Measurements from ENCODE around the gene CDHR3. TPM values are rescaled to one million over a fixed set of nuclear protein-coding genes. Genes with fewer than 3 reads are reported as not detected.

Gene CDHR3
- total RNA-seq, 2 experiments from 2014 or later, result 0.57 to 0.85 TPM

GRCh38 chr7:106072715-106073091, 109.6 kb downstream of the CDHR3 start:
- no peaks in the 10 kb centered on the region for H3K9me3 Mint-ChIP-seq
- peaks cover 30% of the 10 kb centered on the region for H3K4me1 Mint-ChIP-seq (ENCODE audit: low read depth)
- H3K27ac Mint-ChIP-seq, result peak overlapping the region; percentile 92
- H3K27me3 Mint-ChIP-seq, result no peaks in the 10 kb centered on the region
- intact Hi-C loops (cut with micrococcal nuclease), result no loop called here
- no peaks in the 10 kb centered on the region for H3K36me3 Mint-ChIP-seq
- CTCF ChIA-PET, result interaction anchor here (1.1 to 2.6 kb wide), 4 partner anchors 15 to 104 kb away, joined by 3 to 20 read pairs (median 4); no protein-coding TSS in a partner anchor
- POLR2A ChIA-PET, result interaction anchor here (0.6 to 1.1 kb wide), 2 partner anchors 12 to 42 kb away, joined by 3 to 5 read pairs; no protein-coding TSS in a partner anchor
- no peak for DNase-seq
- H3K4me3 Mint-ChIP-seq, result no peak overlapping the region

GRCh38 chr7:106073701-106074100, 110.6 kb downstream of the CDHR3 start:
- H3K4me1 Mint-ChIP-seq (ENCODE audit: low read depth), result peaks cover 30% of the 10 kb centered on the region
- CTCF ChIA-PET, result interaction anchor here (1.8 kb wide), 1 partner anchor 80 kb away, joined by 4 read pairs; no protein-coding TSS in a partner anchor
- no peak overlapping the region for H3K4me3 Mint-ChIP-seq
- H3K36me3 Mint-ChIP-seq, result no peaks in the 10 kb centered on the region
- no peak overlapping the region for H3K27ac Mint-ChIP-seq
- DNase-seq, result no peak
- no peaks in the 10 kb centered on the region for H3K9me3 Mint-ChIP-seq
- no peaks in the 10 kb centered on the region for H3K27me3 Mint-ChIP-seq
- POLR2A ChIA-PET, result no interaction called here
- intact Hi-C loops (cut with micrococcal nuclease), result no loop called here

- no peak for DNase-seq
- H3K4me1 Mint-ChIP-seq (ENCODE audit: low read depth), result peaks cover 30% of the 10 kb centered on the region
- ChIA-PET POLR2A (interaction anchor here (0.6 kb wide), 1 partner anchor 14 kb away, joined by 3 read pairs; no protein-coding TSS in a partner anchor), CTCF (interaction anchor here (1.0 to 1.8 kb wide), 3 partner anchors 17 to 80 kb away, joined by 3 to 4 read pairs (median 3); no protein-coding TSS in a partner anchor)
- no peaks in the 10 kb centered on the region for H3K27me3 Mint-ChIP-seq
- H3K9me3 Mint-ChIP-seq, result no peaks in the 10 kb centered on the region
- no peak overlapping the region for H3K4me3 Mint-ChIP-seq
- H3K27ac Mint-ChIP-seq, result no peak overlapping the region
- no peaks in the 10 kb centered on the region for H3K36me3 Mint-ChIP-seq
- intact Hi-C loops (cut with micrococcal nuclease), result no loop called here
These were observed 111.2 kb downstream of the CDHR3 start for GRCh38 chr7:106074257-106074656.

- Mint-ChIP-seq H3K4me1 (ENCODE audit: low read depth) (peaks cover 23% of the 10 kb centered on the region), H3K4me3 (no peak overlapping the region), H3K27ac (no peak overlapping the region), H3K36me3 (no peaks in the 10 kb centered on the region), H3K9me3 (no peaks in the 10 kb centered on the region), H3K27me3 (no peaks in the 10 kb centered on the region)
- DNase-seq, result no peak
- ChIA-PET CTCF (interaction anchor here (1.8 kb wide), 1 partner anchor 78 kb away, joined by 8 read pairs; no protein-coding TSS in a partner anchor), POLR2A (no interaction called here)
- intact Hi-C loops (cut with micrococcal nuclease), result no loop called here
These were observed 112.9 kb downstream of the CDHR3 start for GRCh38 chr7:106075937-106076336.

GRCh38 chr7:106076537-106076936, 113.5 kb downstream of the CDHR3 start:
- Mint-ChIP-seq H3K9me3 (no peaks in the 10 kb centered on the region), H3K4me1 (ENCODE audit: low read depth) (peaks cover 17% of the 10 kb centered on the region), H3K27ac (no peak overlapping the region), H3K27me3 (no peaks in the 10 kb centered on the region), H3K4me3 (no peak overlapping the region), H3K36me3 (no peaks in the 10 kb centered on the region)
- intact Hi-C loops (cut with micrococcal nuclease), result no loop called here
- ChIA-PET POLR2A (no interaction called here), CTCF (interaction anchor here (1.8 kb wide), 1 partner anchor 77 kb away, joined by 8 read pairs; no protein-coding TSS in a partner anchor)
- no peak for DNase-seq

GRCh38 chr7:106080300-106080987, 117.4 kb downstream of the CDHR3 start:
- Mint-ChIP-seq H3K4me1 (ENCODE audit: low read depth) (peaks cover 9% of the 10 kb centered on the region), H3K4me3 (no peak overlapping the region), H3K27me3 (no peaks in the 10 kb centered on the region), H3K36me3 (no peaks in the 10 kb centered on the region), H3K9me3 (no peaks in the 10 kb centered on the region), H3K27ac (no peak overlapping the region)
- ChIA-PET CTCF (interaction anchor here (0.7 to 1.2 kb wide), 3 partner anchors 9 to 142 kb away, joined by 3 read pairs; no protein-coding TSS in a partner anchor), POLR2A (no interaction called here)
- intact Hi-C loops (cut with micrococcal nuclease), result no loop called here
- DNase-seq, result no peak

- ChIA-PET CTCF (no interaction called here), POLR2A (no interaction called here)
- Mint-ChIP-seq H3K4me1 (ENCODE audit: low read depth) (peaks cover 8% of the 10 kb centered on the region), H3K27ac (no peak overlapping the region), H3K27me3 (no peaks in the 10 kb centered on the region), H3K4me3 (no peak overlapping the region), H3K9me3 (no peaks in the 10 kb centered on the region), H3K36me3 (peaks cover 2% of the 10 kb centered on the region)
- intact Hi-C loops (cut with micrococcal nuclease), result no loop called here
- no peak for DNase-seq
These were observed 119.2 kb downstream of the CDHR3 start for GRCh38 chr7:106082087-106082854.

Other genes with a start within 250 kb of the CDHR3 start
- 10 to 100 TPM; 12.4 to 13.3 TPM for gene ATXN7L1, start 86.7 kb upstream of the CDHR3 start, total RNA-seq
- gene SYPL1, start 149.0 kb downstream of the CDHR3 start, total RNA-seq, result 10 to 100 TPM; 27.4 to 29.1 TPM

Measured in activated CD4-positive, alpha-beta memory T cell treated with anti-CD3 and anti-CD28 coated beads for 36 hours (primary cell).